HepG2 (cell line): ENCODE measurements around the gene KRT79. TPM values are rescaled to one million over a fixed set of nuclear protein-coding genes. Genes with fewer than 3 reads are reported as not detected.

Experiments
- ATAC-seq: fragments of 200-7000 bp; cut with Tn5 transposase; 3 replicates; pipeline ENCODE4 v1.9.1; 2020; ENCODE audit warnings: mild to moderate bottlenecking, moderate library complexity
- BruUV-seq: library from RNA; stranded (reverse); fragments of 400-500 nt; replicated peaks from 2 replicates; lab custom pipeline; 2021; lab: Mats Ljungman, UMichigan
- CTCF ChIA-PET: fragments of 300-600 bp; formaldehyde crosslinking; extraction: SDS; loops from one replicate; lab custom pipeline; 2021; ENCODE audit warnings: low total read pairs, inconsistent platforms, low intra/inter-chr PET ratio; lab: Yijun Ruan, JAX
- POLR2A ChIA-PET: fragments of 350-600 bp; sonication (Branson Sonifier 250); formaldehyde crosslinking; loops from one replicate; lab custom pipeline; 2020; ENCODE audit warnings: antibody characterized with exemption, inconsistent platforms; lab: Yijun Ruan, JAX
- DNase-seq: peaks from one replicate; pipeline ENCODE4 v3.0.0-alpha.2; 2015; ENCODE audit warnings: low spot score
- FAIRE-seq: peaks from 3 replicates; lab custom pipeline; 2011; peaks lifted over from hg19 to GRCh38; lab: Jason Lieb, UNC
- H2AFZ ChIP-seq: one replicate; pipeline ENCODE4 v1.6.1; 2011; ENCODE audit warnings: low read length, inconsistent platforms
- H3K27ac ChIP-seq: fragments of 300-600 bp; 3 replicates; pipeline ENCODE4 v1.8.0; 2011; ENCODE audit warnings: mixed run types, mild to moderate bottlenecking, mixed read lengths, low read length, inconsistent platforms; ENCODE audit not compliant: insufficient read depth; ENCODE audit errors: extremely low read length
- H3K27me3 ChIP-seq, 2 experiments: fragments of 200-600 bp in 1 of 2; 2 replicates in 1 of 2; 3 replicates in 1 of 2; pipeline versions ENCODE4 v1.6.0 to v1.8.0; 2011; ENCODE audit warnings: low read length in 2 of 2, mild to moderate bottlenecking in 2 of 2, moderate library complexity in 2 of 2, inconsistent platforms in 1 of 2; ENCODE audit not compliant: insufficient read depth in 2 of 2, control insufficient read depth in 1 of 2
- H3K36me3 ChIP-seq, 2 experiments: fragments of 200-600 bp in 1 of 2; replicated peaks in 1 of 2; 2 replicates in 1 of 2; 3 replicates in 1 of 2; pipeline versions ENCODE4 v1.5.1 to v1.8.0; 2011; ENCODE audit warnings: low read length in 2 of 2, inconsistent platforms in 1 of 2; ENCODE audit not compliant: insufficient read depth in 2 of 2, control insufficient read depth in 1 of 2
- H3K4me1 ChIP-seq: 2 replicates; pipeline ENCODE4 v1.5.1; 2012; ENCODE audit warnings: low read length, inconsistent platforms; ENCODE audit not compliant: insufficient read depth
- H3K4me2 ChIP-seq: 2 replicates; pipeline ENCODE4 v1.6.0; 2011; ENCODE audit warnings: low read depth, low read length, inconsistent platforms
- H3K4me3 ChIP-seq, 3 experiments: fragments of 200-600 bp in 1 of 3; sonication (generic), shearing (Covaris generic) in 1 of 3; replicated peaks in 1 of 3; 2 replicates each; pipeline ENCODE4 v1.5.1; 2011 to 2016; ENCODE audit warnings: low read length in 3 of 3, inconsistent platforms in 2 of 3, low read depth in 2 of 3, mild to moderate bottlenecking in 2 of 3, control low read depth in 1 of 3, mixed read lengths in 1 of 3; ENCODE audit not compliant: insufficient read depth in 1 of 3
- H3K79me2 ChIP-seq: one replicate; pipeline ENCODE4 v1.6.1; 2011; ENCODE audit warnings: low read length, inconsistent platforms; ENCODE audit not compliant: insufficient read depth
- H3K9ac ChIP-seq: 2 replicates; pipeline ENCODE4 v1.6.0; 2011; ENCODE audit warnings: mild to moderate bottlenecking, low read depth, low read length, inconsistent platforms; ENCODE audit not compliant: insufficient read depth
- H3K9me3 ChIP-seq: 2 replicates; pipeline ENCODE4 v1.5.1; 2012; ENCODE audit warnings: mild to moderate bottlenecking, low read length
- H4K20me1 ChIP-seq: 2 replicates; pipeline ENCODE4 v1.6.0; 2011; ENCODE audit warnings: inconsistent platforms, mild to moderate bottlenecking, low read length, moderate library complexity; ENCODE audit not compliant: insufficient read depth
- GFI1 ChIP-seq: sonication (generic); formaldehyde crosslinking; IDR thresholded peaks from 2 replicates; pipeline ENCODE4 v1.5.0; 2020; ENCODE audit warnings: missing genetic modification reagents, mild to moderate bottlenecking, borderline replicate concordance
- GLI4 ChIP-seq: sonication (generic); formaldehyde crosslinking; IDR thresholded peaks from 2 replicates; pipeline ENCODE4 v1.5.1; 2020; ENCODE audit warnings: missing genetic modification reagents, mild to moderate bottlenecking, moderate library complexity, borderline replicate concordance
- KDM3A ChIP-seq: IDR thresholded peaks from 2 replicates; pipeline ENCODE4 v1.6.1; 2018; ENCODE audit warnings: low read depth, missing compliant biosample characterization
- MBNL3 ChIP-seq: fragments of 250-450 bp; sonication (Bioruptor Pico); conservative IDR thresholded peaks from 2 replicates; pipeline ENCODE4 v1.8.0; 2022; ENCODE audit warnings: mild to moderate bottlenecking, inconsistent platforms
- NFKBIZ ChIP-seq: IDR thresholded peaks from 2 replicates; pipeline ENCODE4 v1.6.1; 2018; ENCODE audit warnings: missing genetic modification reagents, missing compliant biosample characterization
- YY1 ChIP-seq: IDR thresholded peaks from 2 replicates; pipeline ENCODE4 v1.6.1; 2011; ENCODE audit warnings: low read length, low read depth, moderate library complexity, mild to moderate bottlenecking; ENCODE audit not compliant: insufficient read depth, insufficient replicate concordance
- ZBTB39 ChIP-seq: sonication (generic); formaldehyde crosslinking; IDR thresholded peaks from 2 replicates; pipeline ENCODE4 v1.5.0; 2020; ENCODE audit warnings: missing genetic modification reagents
- ZFP36L2 ChIP-seq: sonication (generic); formaldehyde crosslinking; IDR thresholded peaks from 2 replicates; pipeline ENCODE4 v1.4.0; 2020; ENCODE audit warnings: missing genetic modification reagents
- ZNF354B ChIP-seq: sonication (generic); formaldehyde crosslinking; IDR thresholded peaks from 2 replicates; pipeline ENCODE4 v1.8.0; 2022; ENCODE audit warnings: mild to moderate bottlenecking, missing genetic modification reagents
- ZNF629 ChIP-seq: sonication (generic); formaldehyde crosslinking; conservative IDR thresholded peaks from 2 replicates; pipeline ENCODE4 v1.5.0; 2020; ENCODE audit warnings: missing genetic modification reagents
- ZNF773 ChIP-seq: sonication (generic); formaldehyde crosslinking; IDR thresholded peaks from 2 replicates; pipeline ENCODE4 v1.4.0; 2020; ENCODE audit warnings: missing genetic modification reagents, borderline replicate concordance
- WGBS: methylation state at CpG from one replicate; pipeline ENCODE4 v1.1.6; 2017; ENCODE audit warnings: low lambda C conversion rate; 5-methylcytosine and 5-hydroxymethylcytosine counted together
- in situ Hi-C: cut with HindIII; loops from 2 replicates; pipeline ENCODE4 v1.10.0; 2017; ENCODE audit warnings: low pct_unique_long_range_greater_than_20kb; ENCODE audit not compliant: extremely low pct_ligation_motif_present
- intact Hi-C: fragments of 100-400 bp; cut with micrococcal nuclease; formaldehyde crosslinking; loops from one replicate; pipeline ENCODE4 v1.10.0; 2022; ENCODE audit not compliant: unreplicated experiment
- polyA plus RNA-seq, 8 experiments: library from polyadenylated mRNA; depleted of rRNA in 3 of 8; stranded (reverse) in 7 of 8; unstranded in 1 of 8; fragments of >200 nt; fragmentation: Illumina TruSeq in 4 of 8; extraction: Trizol in 4 of 8; gene quantifications; 2 replicates each; pipeline versions ENCODE4 v1.2.1 to v1.2.3, GENCODE V29; 2011 to 2016; ENCODE audit warnings: low read depth in 4 of 8, missing spikeins in 1 of 8, mixed read lengths in 1 of 8; ENCODE audit not compliant: insufficient read depth in 1 of 8
- total RNA-seq, 5 experiments: library from RNA; depleted of rRNA; stranded (reverse); fragments of >200 nt; fragmentation: Illumina TruSeq; extraction: Trizol; gene quantifications; 2 replicates each; pipeline ENCODE4 v1.2.3, GENCODE V29; 2016; ENCODE audit warnings: low read depth in 1 of 5
- TF ChIP-seq, protein P1 (sequence below): sonication (generic); formaldehyde crosslinking; IDR thresholded peaks from 2 replicates; pipeline ENCODE4 v1.4.0; 2020; ENCODE audit warnings: missing genetic modification reagents; ENCODE audit errors: not compliant biosample characterization
- TF ChIP-seq, protein P2 (sequence below): sonication (generic); formaldehyde crosslinking; IDR thresholded peaks from 2 replicates; pipeline ENCODE4 v1.5.1; 2020; ENCODE audit warnings: mild to moderate bottlenecking, missing genetic modification reagents, moderate library complexity

KRT79 gene
- total and polyA plus RNA-seq, 2 of the 13 experiments (the other 11 are each of a cell fraction or from before 2014, with no cell fraction given): 0.09 TPM; not detected in 1

GRCh38 chr12:52812749-52813148 is 21.4 kb downstream of the KRT79 start:
- H3K27ac ChIP-seq: no peak overlapping the region
- ChIA-PET POLR2A (no interaction called here), CTCF (no interaction called here)
- 0% methylated on average over 3 of the region's 3 CpGs for WGBS
- H3K4me3 ChIP-seq: no peak overlapping the region
- H2AFZ ChIP-seq: no peak overlapping the region
- no peaks in the 10 kb centered on the region for H3K79me2 ChIP-seq
- FAIRE-seq (no peak), ATAC-seq (no peak), DNase-seq (no peak)
- no peak overlapping the region for H3K9ac ChIP-seq
- intact Hi-C loops (no loop called here), in situ Hi-C loops (no loop called here)
- H3K4me1 ChIP-seq: no peaks in the 10 kb centered on the region
- no peaks in the 10 kb centered on the region for H3K36me3 ChIP-seq
- no peak overlapping the region for H3K4me2 ChIP-seq
- H3K27me3 ChIP-seq: peaks cover 1 to 39% of the 10 kb centered on the region in 2 experiments; a peak in 4 of 5 replicates
- TF ChIP-seq YY1: no peak
- TF ChIP-seq, protein P1, sequence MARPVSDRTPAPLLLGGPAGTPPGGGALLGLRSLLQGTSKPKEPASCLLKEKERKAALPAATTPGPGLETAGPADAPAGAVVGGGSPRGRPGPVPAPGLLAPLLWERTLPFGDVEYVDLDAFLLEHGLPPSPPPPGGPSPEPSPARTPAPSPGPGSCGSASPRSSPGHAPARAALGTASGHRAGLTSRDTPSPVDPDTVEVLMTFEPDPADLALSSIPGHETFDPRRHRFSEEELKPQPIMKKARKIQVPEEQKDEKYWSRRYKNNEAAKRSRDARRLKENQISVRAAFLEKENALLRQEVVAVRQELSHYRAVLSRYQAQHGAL: no peak
- TF ChIP-seq ZBTB39: no peak
- no peak for TF ChIP-seq GFI1
- TF ChIP-seq KDM3A (CRISPR knock-in tag): no peak
- TF ChIP-seq ZNF354B (CRISPR knock-in tag): no peak
- no peaks in the 10 kb centered on the region for H3K9me3 ChIP-seq
- H4K20me1 ChIP-seq: no peaks in the 10 kb centered on the region
- BruUV-seq: no TSS peak

DNA sequence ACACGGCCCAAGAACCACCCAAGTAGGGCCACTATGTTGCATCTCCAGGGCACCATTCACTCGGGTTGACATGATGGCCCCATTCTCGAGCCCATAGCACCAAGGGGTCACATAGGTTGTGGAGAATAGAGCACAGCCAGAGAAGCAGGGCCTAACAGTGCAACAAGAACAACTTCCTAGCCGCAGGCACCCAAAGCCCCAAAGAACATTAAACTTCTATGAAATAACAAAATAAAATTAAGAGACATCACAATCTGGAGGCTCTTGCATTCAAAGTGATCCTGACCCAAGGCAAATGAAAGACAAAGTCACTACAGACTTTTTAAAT is 22.1 kb downstream of the KRT79 start:
- no peak for FAIRE-seq
- in situ Hi-C loops: no loop called here
- H4K20me1 ChIP-seq: no peaks in the 10 kb centered on the region
- no peak for DNase-seq
- no peak overlapping the region for H3K4me2 ChIP-seq
- no peaks in the 10 kb centered on the region for H3K36me3 ChIP-seq
- no TSS peak for BruUV-seq
- H3K79me2 ChIP-seq: no peaks in the 10 kb centered on the region
- no peak overlapping the region for H3K27ac ChIP-seq
- H3K9ac ChIP-seq: no peak overlapping the region
- H2AFZ ChIP-seq: no peak overlapping the region
- H3K9me3 ChIP-seq: no peaks in the 10 kb centered on the region
- ChIA-PET POLR2A (no interaction called here), CTCF (no interaction called here)
- intact Hi-C loops: no loop called here
- no peak for ATAC-seq
- H3K4me1 ChIP-seq: no peaks in the 10 kb centered on the region
- WGBS: 0% methylated on average over 3 of the region's 4 CpGs
- H3K4me3 ChIP-seq: no peak overlapping the region
- peaks cover 1 to 36% of the 10 kb centered on the region in 2 experiments; a peak in 4 of 5 replicates for H3K27me3 ChIP-seq
- TF ChIP-seq GLI4 (no peak), ZNF629 (CRISPR knock-in tag) (no peak), ZFP36L2 (CRISPR knock-in tag) (no peak), MBNL3 (CRISPR knock-in tag) (no peak), NFKBIZ (no peak), ZNF773 (CRISPR knock-in tag) (no peak)
- TF ChIP-seq, protein P2, sequence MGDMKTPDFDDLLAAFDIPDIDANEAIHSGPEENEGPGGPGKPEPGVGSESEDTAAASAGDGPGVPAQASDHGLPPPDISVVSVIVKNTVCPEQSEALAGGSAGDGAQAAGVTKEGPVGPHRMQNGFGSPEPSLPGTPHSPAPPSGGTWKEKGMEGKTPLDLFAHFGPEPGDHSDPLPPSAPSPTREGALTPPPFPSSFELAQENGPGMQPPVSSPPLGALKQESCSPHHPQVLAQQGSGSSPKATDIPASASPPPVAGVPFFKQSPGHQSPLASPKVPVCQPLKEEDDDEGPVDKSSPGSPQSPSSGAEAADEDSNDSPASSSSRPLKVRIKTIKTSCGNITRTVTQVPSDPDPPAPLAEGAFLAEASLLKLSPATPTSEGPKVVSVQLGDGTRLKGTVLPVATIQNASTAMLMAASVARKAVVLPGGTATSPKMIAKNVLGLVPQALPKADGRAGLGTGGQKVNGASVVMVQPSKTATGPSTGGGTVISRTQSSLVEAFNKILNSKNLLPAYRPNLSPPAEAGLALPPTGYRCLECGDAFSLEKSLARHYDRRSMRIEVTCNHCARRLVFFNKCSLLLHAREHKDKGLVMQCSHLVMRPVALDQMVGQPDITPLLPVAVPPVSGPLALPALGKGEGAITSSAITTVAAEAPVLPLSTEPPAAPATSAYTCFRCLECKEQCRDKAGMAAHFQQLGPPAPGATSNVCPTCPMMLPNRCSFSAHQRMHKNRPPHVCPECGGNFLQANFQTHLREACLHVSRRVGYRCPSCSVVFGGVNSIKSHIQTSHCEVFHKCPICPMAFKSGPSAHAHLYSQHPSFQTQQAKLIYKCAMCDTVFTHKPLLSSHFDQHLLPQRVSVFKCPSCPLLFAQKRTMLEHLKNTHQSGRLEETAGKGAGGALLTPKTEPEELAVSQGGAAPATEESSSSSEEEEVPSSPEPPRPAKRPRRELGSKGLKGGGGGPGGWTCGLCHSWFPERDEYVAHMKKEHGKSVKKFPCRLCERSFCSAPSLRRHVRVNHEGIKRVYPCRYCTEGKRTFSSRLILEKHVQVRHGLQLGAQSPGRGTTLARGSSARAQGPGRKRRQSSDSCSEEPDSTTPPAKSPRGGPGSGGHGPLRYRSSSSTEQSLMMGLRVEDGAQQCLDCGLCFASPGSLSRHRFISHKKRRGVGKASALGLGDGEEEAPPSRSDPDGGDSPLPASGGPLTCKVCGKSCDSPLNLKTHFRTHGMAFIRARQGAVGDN (CRISPR knock-in tag): no peak
